Activated B cell treated with CpG ODN at 0.5 μM for 24 hours (primary cell): ENCODE results near the gene TMEFF2. TPM values are rescaled to one million over a fixed set of nuclear protein-coding genes. Genes with fewer than 3 reads are reported as not detected.

Experiments used
- ATAC-seq: fragments of 200-7000 bp; cut with Tn5 transposase; one replicate; pipeline ENCODE4 v1.10.0; 2021; ENCODE audit warnings: low read depth, mild to moderate bottlenecking, moderate library complexity
- CTCF ChIA-PET: fragments of 350-600 bp; sonication (Branson Sonifier 250); formaldehyde crosslinking; loops from one replicate; lab custom pipeline; 2021; ENCODE audit warnings: antibody characterized with exemption; lab: Charles Lee
- POLR2A ChIA-PET: fragments of 350-600 bp; sonication (Branson Sonifier 250); formaldehyde crosslinking; loops from one replicate; lab custom pipeline; 2021; ENCODE audit warnings: antibody characterized with exemption; lab: Charles Lee
- DNase-seq: peaks from one replicate; pipeline ENCODE4 v3.0.0; 2022
- H3K27ac Mint-ChIP-seq: one replicate; pipeline ENCODE4 v1.8.0; 2020; ENCODE audit warnings: mixed read lengths
- H3K27me3 Mint-ChIP-seq: one replicate; pipeline ENCODE4 v1.8.0; 2021; ENCODE audit warnings: mixed read lengths
- H3K36me3 Mint-ChIP-seq: one replicate; pipeline ENCODE4 v1.8.0; 2021; ENCODE audit warnings: low read depth, mixed read lengths
- H3K4me1 Mint-ChIP-seq: one replicate; pipeline ENCODE4 v1.8.0; 2021; ENCODE audit warnings: mixed read lengths
- H3K4me3 Mint-ChIP-seq: one replicate; pipeline ENCODE4 v1.8.0; 2020; ENCODE audit warnings: mild to moderate bottlenecking, mixed read lengths
- H3K9me3 Mint-ChIP-seq: one replicate; pipeline ENCODE4 v1.8.0; 2020; ENCODE audit warnings: mixed read lengths
- CTCF ChIP-seq: fragments of 200-600 bp; IDR thresholded peaks from one replicate; pipeline ENCODE4 v1.8.0; 2022; ENCODE audit warnings: antibody characterized with exemption, mild to moderate bottlenecking
- intact Hi-C: fragments of 100-400 bp; cut with micrococcal nuclease; formaldehyde crosslinking; loops from one replicate; pipeline ENCODE4 v1.15.1; 2024
- total RNA-seq: library from RNA; stranded (reverse); gene quantifications from 2 replicates; pipeline ENCODE4 v1.2.3, GENCODE V29; 2022

The TMEFF2 gene
- total RNA-seq, 1 donor from 2014 or later: not detected

- intact Hi-C loops: no loop called here
Measured at GRCh38 chr2:191917967-191918651, 276.6 kb downstream of the TMEFF2 start.

GRCh38 chr2:191917430-191917881 lies 277.3 kb downstream of the TMEFF2 start:
- no peak for ATAC-seq
- Mint-ChIP-seq H3K36me3 (no peaks in the 10 kb centered on the region), H3K27ac (no peak overlapping the region), H3K27me3 (no peaks in the 10 kb centered on the region), H3K4me1 (no peaks in the 10 kb centered on the region), H3K4me3 (no peak overlapping the region), H3K9me3 (no peaks in the 10 kb centered on the region)
- intact Hi-C loops: no loop called here
- no peak for TF ChIP-seq CTCF
- CTCF ChIA-PET: no interaction called here
- POLR2A ChIA-PET: interaction anchor here (0.6 kb wide), 1 partner anchor 602 kb away, joined by 5 read pairs; no protein-coding TSS in a partner anchor
- DNase-seq: no peak

More at GRCh38 chr2:191917967-191918651, 276.6 kb downstream of the TMEFF2 start:
- ATAC-seq: no peak
- Mint-ChIP-seq H3K27ac (no peak overlapping the region), H3K9me3 (no peaks in the 10 kb centered on the region), H3K4me3 (no peak overlapping the region), H3K36me3 (no peaks in the 10 kb centered on the region), H3K27me3 (no peaks in the 10 kb centered on the region), H3K4me1 (peaks cover 2% of the 10 kb centered on the region)
- CTCF ChIA-PET: no interaction called here
- no peak for DNase-seq
- POLR2A ChIA-PET: no interaction called here
- no peak for TF ChIP-seq CTCF

GRCh38 chr2:191916826-191917225 lies 277.9 kb downstream of the TMEFF2 start:
- no peak for TF ChIP-seq CTCF
- Mint-ChIP-seq H3K27me3 (no peaks in the 10 kb centered on the region), H3K27ac (no peak overlapping the region), H3K36me3 (no peaks in the 10 kb centered on the region), H3K4me1 (no peaks in the 10 kb centered on the region), H3K9me3 (no peaks in the 10 kb centered on the region), H3K4me3 (no peak overlapping the region)
- ATAC-seq (no peak), DNase-seq (no peak)
- intact Hi-C loops: no loop called here
- CTCF ChIA-PET: no interaction called here
- POLR2A ChIA-PET: interaction anchor here (0.6 kb wide), 1 partner anchor 602 kb away, joined by 5 read pairs; no protein-coding TSS in a partner anchor

GRCh38 chr2:191915750-191916149 lies 279.0 kb downstream of the TMEFF2 start:
- DNase-seq: no peak
- TF ChIP-seq CTCF: no peak
- POLR2A ChIA-PET: no interaction called here
- intact Hi-C loops: no loop called here
- H3K4me3 Mint-ChIP-seq: no peak overlapping the region
- ATAC-seq: no peak
- no peaks in the 10 kb centered on the region for H3K36me3 Mint-ChIP-seq
- CTCF ChIA-PET: no interaction called here
- H3K27ac Mint-ChIP-seq: no peak overlapping the region
- H3K9me3 Mint-ChIP-seq: no peaks in the 10 kb centered on the region
- no peaks in the 10 kb centered on the region for H3K27me3 Mint-ChIP-seq
- no peaks in the 10 kb centered on the region for H3K4me1 Mint-ChIP-seq

- H3K36me3 Mint-ChIP-seq: no peaks in the 10 kb centered on the region
- intact Hi-C loops: no loop called here
- no peak for TF ChIP-seq CTCF
Measured at GRCh38 chr2:191913796-191914195, 280.9 kb downstream of the TMEFF2 start.

More at GRCh38 chr2:191913796-191914195, 280.9 kb downstream of the TMEFF2 start:
- Mint-ChIP-seq H3K27me3 (no peaks in the 10 kb centered on the region), H3K4me3 (no peak overlapping the region), H3K9me3 (no peaks in the 10 kb centered on the region), H3K4me1 (no peaks in the 10 kb centered on the region), H3K27ac (no peak overlapping the region)
- CTCF ChIA-PET: interaction anchor here (1.2 kb wide), 1 partner anchor 18 kb away, joined by 3 read pairs; no protein-coding TSS in a partner anchor
- DNase-seq (no peak), ATAC-seq (no peak)
- POLR2A ChIA-PET: no interaction called here
